K562 (cell line): ENCODE measurements around the gene SF3A2. TPM values are rescaled to one million over a fixed set of nuclear protein-coding genes. Genes with fewer than 3 reads are reported as not detected.

Experiments used
- ATAC-seq: fragments of 200-7000 bp; cut with Tn5 transposase; 3 replicates; pipeline ENCODE4 v1.9.1; 2020; ENCODE audit warnings: moderate library complexity
- BruUV-seq: library from RNA; stranded (reverse); fragments of 400-500 nt; replicated peaks from 2 replicates; lab custom pipeline; 2021; lab: Mats Ljungman, UMichigan
- CTCF ChIA-PET: fragments of 300-600 bp; formaldehyde crosslinking; extraction: SDS; loops from one replicate; lab custom pipeline; 2021; ENCODE audit warnings: low intra/inter-chr PET ratio; lab: Yijun Ruan, JAX
- POLR2A ChIA-PET: fragments of 300-600, 350-650 bp; sonication (Branson Sonifier 250); formaldehyde crosslinking; extraction: SDS; loops from one replicate; lab custom pipeline; 2021; ENCODE audit warnings: antibody characterized with exemption, inconsistent platforms; lab: Yijun Ruan, JAX
- DNase-seq, 4 experiments: peaks; one replicate each; pipeline versions ENCODE4 v3.0.0 to v3.0.0-alpha.2; 2011 to 2018; ENCODE audit warnings: low spot score in 3 of 4, mixed read lengths in 3 of 4; ENCODE audit errors: extremely low read depth in 1 of 4
- FAIRE-seq: peaks from 2 replicates; lab custom pipeline; 2011; peaks lifted over from hg19 to GRCh38; lab: Jason Lieb, UNC
- H2AFZ ChIP-seq: 2 replicates; pipeline ENCODE4 v1.6.0; 2011; ENCODE audit warnings: low read depth, low read length, control low read depth, inconsistent platforms
- H3K27ac ChIP-seq: fragments of 200-600 bp; 3 replicates; pipeline ENCODE4 v1.8.0; 2011; ENCODE audit warnings: low read depth, mild to moderate bottlenecking, control low read depth, inconsistent platforms, low read length, moderate library complexity, mixed read lengths; ENCODE audit errors: extremely low read depth
- H3K27me3 ChIP-seq, 2 experiments: fragments of 300-600 bp in 1 of 2; 2 replicates in 1 of 2; 3 replicates in 1 of 2; pipeline versions ENCODE4 v1.6.0 to v1.8.0; 2011; ENCODE audit warnings: inconsistent platforms in 2 of 2, low read length in 2 of 2, mild to moderate bottlenecking in 1 of 2, mixed read lengths in 1 of 2, moderate library complexity in 1 of 2; ENCODE audit not compliant: control insufficient read depth in 2 of 2, insufficient read depth in 2 of 2
- H3K36me3 ChIP-seq: fragments of 300-600 bp; 3 replicates; pipeline ENCODE4 v1.8.0; 2011; ENCODE audit warnings: mild to moderate bottlenecking, low read length, inconsistent platforms; ENCODE audit not compliant: control insufficient read depth, insufficient read depth
- H3K4me1 ChIP-seq, 2 experiments: fragments of 200-600 bp in 1 of 2; replicated peaks in 1 of 2; 2 replicates in 1 of 2; 3 replicates in 1 of 2; pipeline versions ENCODE4 v1.5.1 to v1.8.0; 2011; ENCODE audit warnings: inconsistent platforms in 2 of 2, low read length in 2 of 2, mild to moderate bottlenecking in 1 of 2, mixed read lengths in 1 of 2, moderate library complexity in 1 of 2; ENCODE audit not compliant: control insufficient read depth in 2 of 2, insufficient read depth in 2 of 2
- H3K4me2 ChIP-seq: 2 replicates; pipeline ENCODE4 v1.6.1; 2011; ENCODE audit warnings: low read length, control low read depth, inconsistent platforms, mixed read lengths; ENCODE audit not compliant: insufficient read depth
- H3K4me3 ChIP-seq: fragments of 200-600 bp; sonication (generic), shearing (Covaris generic); 2 replicates; pipeline ENCODE4 v1.5.1; 2016; ENCODE audit warnings: control low read depth, inconsistent platforms
- H3K79me2 ChIP-seq: fragments of 200-600 bp; 3 replicates; pipeline ENCODE4 v1.8.0; 2011; ENCODE audit warnings: low read length, inconsistent platforms; ENCODE audit not compliant: control insufficient read depth, insufficient read depth
- H3K9ac ChIP-seq, 2 experiments: 2 replicates each; pipeline versions ENCODE4 v1.6.0 to v1.6.1; 2011; ENCODE audit warnings: low read depth in 2 of 2, low read length in 2 of 2, control low read depth in 1 of 2, inconsistent platforms in 1 of 2, mild to moderate bottlenecking in 1 of 2, mixed read lengths in 1 of 2; ENCODE audit not compliant: insufficient read depth in 1 of 2
- H3K9me1 ChIP-seq: one replicate; pipeline ENCODE4 v1.6.0; 2011; ENCODE audit warnings: inconsistent platforms, mild to moderate bottlenecking, low read length, moderate library complexity; ENCODE audit not compliant: control insufficient read depth, insufficient read depth
- H3K9me3 ChIP-seq: replicated peaks from 2 replicates; pipeline ENCODE4 v1.5.1; 2011; ENCODE audit warnings: low read depth, low read length, inconsistent platforms; ENCODE audit not compliant: control insufficient read depth, insufficient read depth
- H4K20me1 ChIP-seq: replicated peaks from 2 replicates; pipeline ENCODE4 v1.6.1; 2011; ENCODE audit warnings: low read length, inconsistent platforms, mixed read lengths; ENCODE audit not compliant: control insufficient read depth, insufficient read depth
- HNRNPL ChIP-seq: fragments of 200-400 bp; formaldehyde crosslinking; IDR thresholded peaks from 2 replicates; pipeline ENCODE4 v1.6.1; 2017; ENCODE audit warnings: low read depth, mild to moderate bottlenecking, low read length
- LCOR ChIP-seq: sonication (generic); formaldehyde crosslinking; IDR thresholded peaks from 2 replicates; pipeline ENCODE4 v1.8.0; 2022; ENCODE audit warnings: mild to moderate bottlenecking, missing genetic modification reagents
- MCM5 ChIP-seq: fragments of 450-650 bp; IDR thresholded peaks from 2 replicates; pipeline ENCODE4 v1.6.1; 2016; ENCODE audit warnings: low read depth
- ZNF217 ChIP-seq: sonication (generic); formaldehyde crosslinking; IDR thresholded peaks from 2 replicates; pipeline ENCODE4 v1.8.0; 2022; ENCODE audit warnings: mild to moderate bottlenecking, missing genetic modification reagents
- WGBS: fragments of 100-300 bp; shearing (Covaris generic); methylation state at CpG from one replicate; pipeline ENCODE4 v1.1.6; 2016; ENCODE audit warnings: low coverage, mixed read lengths; ENCODE audit not compliant: insufficient coverage; ENCODE audit errors: missing lambda C conversion rate; 5-methylcytosine and 5-hydroxymethylcytosine counted together
- in situ Hi-C: fragments of 300-500 bp; cut with MboI; formaldehyde crosslinking; loops from 4 replicates; pipeline ENCODE4 v1.15.0; 2018; ENCODE audit warnings: inconsistent platforms, mixed read lengths
- intact Hi-C: fragments of 100-400 bp; cut with micrococcal nuclease; formaldehyde crosslinking; loops from 2 replicates; pipeline ENCODE4 v1.14.2; 2022
- polyA plus RNA-seq, 8 experiments: library from polyadenylated mRNA; depleted of rRNA in 4 of 8; stranded (reverse) in 5 of 8; unstranded in 3 of 8; fragments of >200 nt; fragmentation: Nextera tagmentation in 2 of 8; fragmentation: Illumina TruSeq in 1 of 8; extraction: Ambion mirVana in 2 of 8; extraction: Trizol in 1 of 8; gene quantifications; 2 replicates each; pipeline versions ENCODE4 v1.2.1 to v1.2.3, GENCODE V29; 2011 to 2014; ENCODE audit warnings: inconsistent platforms in 1 of 8, missing spikeins in 1 of 8
- total RNA-seq, 7 experiments: library from RNA; depleted of rRNA in 6 of 7; stranded (reverse); fragments of >200 nt in 6 of 7; fragmentation: Illumina TruSeq in 2 of 7; extraction: Trizol in 2 of 7; gene quantifications; 2 replicates each; pipeline versions ENCODE4 v1.2.1 to v1.2.3, GENCODE V29; 2011 to 2021; ENCODE audit warnings: low replicate concordance in 1 of 7
- TF ChIP-seq, protein P1 (sequence below): sonication (generic); formaldehyde crosslinking; IDR thresholded peaks from 2 replicates; pipeline ENCODE4 v1.8.1; 2023; ENCODE audit warnings: mild to moderate bottlenecking, missing genetic modification reagents

Gene SF3A2
- total and polyA plus RNA-seq, 9 of the 15 experiments (the other 6 are each of a cell fraction or from before 2014, with no cell fraction given) = 0.17 to 194 (median 22.8) TPM

- FAIRE-seq (no peak), DNase-seq (no peak), ATAC-seq (no peak)
- Histone ChIP-seq H3K9me3 (no peaks in the 10 kb centered on the region), H3K9ac (no peak overlapping the region), H2AFZ (no peak overlapping the region), H3K4me3 (no peak overlapping the region), H3K27me3 (no peaks in the 10 kb centered on the region), H3K4me2 (no peak overlapping the region), H4K20me1 (no peaks in the 10 kb centered on the region), H3K27ac (no peak overlapping the region), H3K9me1 (no peaks in the 10 kb centered on the region), H3K79me2 (no peaks in the 10 kb centered on the region), H3K36me3 (peaks cover 31% of the 10 kb centered on the region; the same call in 2 of the 3 replicates), H3K4me1 (peaks cover 0 to 74% of the 10 kb centered on the region in 2 experiments; a peak in 2 of 5 replicates)
- ChIA-PET POLR2A (interaction anchor here (0.6 to 0.7 kb wide), 2 partner anchors 13 to 45 kb away, joined by 3 to 5 read pairs; no protein-coding TSS in a partner anchor), CTCF (no interaction called here)
- 99% methylated on average over 43 of the region's 125 CpGs for WGBS
- BruUV-seq = no TSS peak
- TF ChIP-seq HNRNPL (peak; percentile 76), ZNF217 (no peak), MCM5 (no peak), LCOR (CRISPR knock-in tag) (no peak)
- TF ChIP-seq, protein P1, sequence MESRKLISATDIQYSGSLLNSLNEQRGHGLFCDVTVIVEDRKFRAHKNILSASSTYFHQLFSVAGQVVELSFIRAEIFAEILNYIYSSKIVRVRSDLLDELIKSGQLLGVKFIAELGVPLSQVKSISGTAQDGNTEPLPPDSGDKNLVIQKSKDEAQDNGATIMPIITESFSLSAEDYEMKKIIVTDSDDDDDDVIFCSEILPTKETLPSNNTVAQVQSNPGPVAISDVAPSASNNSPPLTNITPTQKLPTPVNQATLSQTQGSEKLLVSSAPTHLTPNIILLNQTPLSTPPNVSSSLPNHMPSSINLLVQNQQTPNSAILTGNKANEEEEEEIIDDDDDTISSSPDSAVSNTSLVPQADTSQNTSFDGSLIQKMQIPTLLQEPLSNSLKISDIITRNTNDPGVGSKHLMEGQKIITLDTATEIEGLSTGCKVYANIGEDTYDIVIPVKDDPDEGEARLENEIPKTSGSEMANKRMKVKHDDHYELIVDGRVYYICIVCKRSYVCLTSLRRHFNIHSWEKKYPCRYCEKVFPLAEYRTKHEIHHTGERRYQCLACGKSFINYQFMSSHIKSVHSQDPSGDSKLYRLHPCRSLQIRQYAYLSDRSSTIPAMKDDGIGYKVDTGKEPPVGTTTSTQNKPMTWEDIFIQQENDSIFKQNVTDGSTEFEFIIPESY = peak; percentile 68
- intact Hi-C loops = no loop called here
- in situ Hi-C loops = no loop called here
These were observed 14.8 kb downstream of the SF3A2 start for GRCh38 chr19:2251106-2252054.
